A673 (cell line): Measurements from ENCODE around the gene GCNT3. TPM values are rescaled to one million over a fixed set of nuclear protein-coding genes. Genes with fewer than 3 reads are reported as not detected.

Experiments
- BruUV-seq: library from RNA; stranded (reverse); fragments of 400-500 nt; replicated peaks from 2 replicates; lab custom pipeline; 2021; lab: Mats Ljungman, UMichigan
- CTCF ChIA-PET: fragments of 300-600 bp; sonication (Branson Sonifier 250); formaldehyde crosslinking; loops from one replicate; lab custom pipeline; 2022; ENCODE audit warnings: antibody characterized with exemption; lab: Charles Lee
- POLR2A ChIA-PET: fragments of 300-600 bp; sonication (Branson Sonifier 250); formaldehyde crosslinking; loops from one replicate; lab custom pipeline; 2022; ENCODE audit warnings: antibody characterized with exemption; ENCODE audit not compliant: low non-redundant PET; lab: Charles Lee
- DNase-seq: peaks from one replicate; pipeline ENCODE4 v3.0.0-alpha.2; 2015; ENCODE audit warnings: low spot score
- H3K27ac ChIP-seq: fragments of 200-600 bp; sonication (generic); 2 replicates; pipeline ENCODE4 v1.5.1; 2016; ENCODE audit warnings: mixed run types, low read depth, mild to moderate bottlenecking, mixed read lengths, antibody characterized with exemption, low read length; ENCODE audit not compliant: poor library complexity, severe bottlenecking
- H3K27me3 ChIP-seq: fragments of 200-600 bp; sonication (generic); replicated peaks from 2 replicates; pipeline ENCODE4 v1.6.1; 2017; ENCODE audit warnings: mixed run types, low read depth, mild to moderate bottlenecking, mixed read lengths, antibody characterized with exemption, low read length; ENCODE audit not compliant: insufficient read depth, poor library complexity
- H3K36me3 ChIP-seq: fragments of 200-600 bp; sonication (generic); 2 replicates; pipeline ENCODE4 v1.6.1; 2016; ENCODE audit warnings: mixed run types, mild to moderate bottlenecking, mixed read lengths, antibody characterized with exemption, low read length; ENCODE audit not compliant: insufficient read depth, poor library complexity, severe bottlenecking
- H3K4me1 ChIP-seq: fragments of 200-600 bp; sonication (generic); 2 replicates; pipeline ENCODE4 v1.6.1; 2017; ENCODE audit warnings: mixed run types, mild to moderate bottlenecking, mixed read lengths, antibody characterized with exemption, low read length; ENCODE audit not compliant: insufficient read depth, poor library complexity, severe bottlenecking
- H3K4me3 ChIP-seq: fragments of 200-600 bp; sonication (generic); 2 replicates; pipeline ENCODE4 v1.5.1; 2016; ENCODE audit warnings: low read depth, mixed run types, mild to moderate bottlenecking, mixed read lengths, low read length; ENCODE audit not compliant: poor library complexity, severe bottlenecking
- H3K9me3 ChIP-seq: fragments of 200-600 bp; sonication (generic); 2 replicates; pipeline ENCODE4 v1.6.1; 2016; ENCODE audit warnings: mixed run types, low read depth, mild to moderate bottlenecking, mixed read lengths, antibody characterized with exemption, low read length; ENCODE audit not compliant: poor library complexity, severe bottlenecking
- EZH2 ChIP-seq: fragments of 200-600 bp; sonication (generic); IDR thresholded peaks from 2 replicates; pipeline ENCODE4 v1.6.1; 2017; ENCODE audit warnings: borderline replicate concordance, low read depth, mild to moderate bottlenecking, mixed read lengths, antibody characterized with exemption, low read length; ENCODE audit not compliant: poor library complexity, severe bottlenecking
- intact Hi-C: fragments of 100-400 bp; cut with micrococcal nuclease; formaldehyde crosslinking; loops from one replicate; pipeline ENCODE4 v1.10.0; 2022; ENCODE audit not compliant: unreplicated experiment
- total RNA-seq: library from RNA; stranded (reverse); gene quantifications from 2 replicates; pipeline ENCODE4 v1.2.3, GENCODE V29; 2021
- TF ChIP-seq, protein P1 (sequence below): fragments of 300-800, 200-600 bp; sonication (generic); conservative IDR thresholded peaks from 2 replicates; pipeline ENCODE4 v1.5.1; 2017; ENCODE audit warnings: low read depth, mild to moderate bottlenecking, antibody characterized with exemption, low read length, moderate library complexity, mixed read lengths

Gene GCNT3
- total RNA-seq, 1 experiment from 2014 or later = not detected

DNA sequence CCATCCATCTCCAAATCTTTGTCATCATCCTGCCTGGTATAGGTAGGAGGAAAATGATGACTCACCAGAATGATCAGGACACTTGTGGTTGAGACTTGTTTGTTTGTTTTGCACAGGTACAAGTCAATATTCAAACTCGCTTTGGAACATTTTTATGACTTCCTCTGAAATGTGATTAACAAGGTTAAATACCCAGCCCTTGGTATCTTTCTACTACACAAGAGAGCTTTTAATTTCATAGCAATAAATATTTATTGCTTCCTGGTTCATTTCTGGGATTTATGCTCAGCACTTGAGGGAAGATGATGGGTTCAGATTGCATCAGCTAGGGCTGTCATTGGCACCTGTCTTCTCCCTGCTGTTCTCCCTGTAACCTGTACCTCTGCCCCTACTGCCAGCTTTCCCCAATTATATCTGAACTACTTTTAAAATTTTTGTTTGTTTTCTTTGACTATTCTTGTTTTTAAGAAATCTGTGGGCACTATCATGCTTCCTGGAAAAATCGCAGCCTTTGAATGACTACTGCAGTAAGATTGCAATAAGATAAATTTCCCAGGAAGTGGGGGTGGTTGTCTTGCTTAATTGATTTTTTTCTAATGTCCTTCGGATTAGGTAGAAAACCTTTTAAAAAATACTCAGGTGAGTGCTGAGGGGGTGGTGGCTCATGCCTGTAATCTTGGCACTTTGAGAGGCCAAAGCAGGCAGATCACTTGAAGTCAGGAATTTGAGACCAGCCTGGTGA, 24.3 kb upstream of the GCNT3 start:
- no peak for DNase-seq
- H3K4me3 ChIP-seq = no peak overlapping the region
- H3K36me3 ChIP-seq = no peaks in the 10 kb centered on the region
- TF ChIP-seq, protein P1, sequence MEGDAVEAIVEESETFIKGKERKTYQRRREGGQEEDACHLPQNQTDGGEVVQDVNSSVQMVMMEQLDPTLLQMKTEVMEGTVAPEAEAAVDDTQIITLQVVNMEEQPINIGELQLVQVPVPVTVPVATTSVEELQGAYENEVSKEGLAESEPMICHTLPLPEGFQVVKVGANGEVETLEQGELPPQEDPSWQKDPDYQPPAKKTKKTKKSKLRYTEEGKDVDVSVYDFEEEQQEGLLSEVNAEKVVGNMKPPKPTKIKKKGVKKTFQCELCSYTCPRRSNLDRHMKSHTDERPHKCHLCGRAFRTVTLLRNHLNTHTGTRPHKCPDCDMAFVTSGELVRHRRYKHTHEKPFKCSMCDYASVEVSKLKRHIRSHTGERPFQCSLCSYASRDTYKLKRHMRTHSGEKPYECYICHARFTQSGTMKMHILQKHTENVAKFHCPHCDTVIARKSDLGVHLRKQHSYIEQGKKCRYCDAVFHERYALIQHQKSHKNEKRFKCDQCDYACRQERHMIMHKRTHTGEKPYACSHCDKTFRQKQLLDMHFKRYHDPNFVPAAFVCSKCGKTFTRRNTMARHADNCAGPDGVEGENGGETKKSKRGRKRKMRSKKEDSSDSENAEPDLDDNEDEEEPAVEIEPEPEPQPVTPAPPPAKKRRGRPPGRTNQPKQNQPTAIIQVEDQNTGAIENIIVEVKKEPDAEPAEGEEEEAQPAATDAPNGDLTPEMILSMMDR = no peak
- no peak for TF ChIP-seq EZH2
- H3K27me3 ChIP-seq = no peaks in the 10 kb centered on the region
- CTCF ChIA-PET = interaction anchor here (0.6 kb wide), 1 partner anchor 80 kb away, joined by 3 read pairs; no protein-coding TSS in a partner anchor
- BruUV-seq = no TSS peak
- POLR2A ChIA-PET = no interaction called here
- intact Hi-C loops = no loop called here
- no peaks in the 10 kb centered on the region for H3K4me1 ChIP-seq
- H3K9me3 ChIP-seq = no peaks in the 10 kb centered on the region
- no peak overlapping the region for H3K27ac ChIP-seq

DNA sequence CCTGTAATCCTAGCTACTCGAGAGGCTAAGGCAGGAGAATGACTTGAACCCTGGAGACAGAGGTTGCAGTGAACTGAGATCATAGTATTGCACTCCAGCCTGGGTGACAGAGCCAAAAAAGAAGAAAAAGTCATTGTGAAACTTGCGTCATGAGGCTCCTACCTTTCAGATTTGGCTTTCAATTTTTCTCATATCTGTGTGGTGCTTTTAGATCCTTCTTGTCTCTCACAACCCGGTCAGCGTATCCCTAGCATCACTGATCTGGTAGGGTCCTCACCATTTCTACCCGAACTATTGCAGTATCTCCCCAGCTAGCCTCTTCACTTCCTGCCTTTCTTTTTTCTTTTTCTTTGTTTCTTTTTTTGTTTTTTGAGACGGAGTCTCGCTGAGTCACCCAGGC, 21.6 kb upstream of the GCNT3 start:
- POLR2A ChIA-PET = no interaction called here
- H3K27me3 ChIP-seq = no peaks in the 10 kb centered on the region
- H3K9me3 ChIP-seq = no peaks in the 10 kb centered on the region
- no TSS peak for BruUV-seq
- no peak overlapping the region for H3K27ac ChIP-seq
- no peak overlapping the region for H3K4me3 ChIP-seq
- intact Hi-C loops = no loop called here
- H3K4me1 ChIP-seq = no peaks in the 10 kb centered on the region
- H3K36me3 ChIP-seq = no peaks in the 10 kb centered on the region
- DNase-seq = no peak
- TF ChIP-seq EZH2 = no peak
- TF ChIP-seq, protein P1 = no peak
- CTCF ChIA-PET = no interaction called here

DNA sequence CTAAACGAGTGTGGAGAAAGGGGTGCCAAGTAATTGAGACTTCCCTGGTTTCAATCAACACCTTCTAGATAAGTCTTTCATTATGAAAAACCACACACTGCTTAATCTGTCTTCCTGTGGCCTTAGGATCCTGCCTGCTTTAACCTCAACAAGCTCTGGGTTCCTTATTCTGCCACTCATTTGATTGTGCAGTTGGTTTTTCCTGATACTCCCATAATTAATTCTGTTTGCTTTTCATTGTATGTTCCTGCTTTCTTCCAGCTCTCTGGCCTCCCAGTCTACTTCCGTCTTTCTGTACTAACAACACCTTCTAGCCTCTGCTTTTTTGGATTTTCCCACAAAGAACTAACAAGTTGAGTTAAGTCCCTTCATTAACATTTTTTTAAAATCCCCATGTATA, 20.2 kb upstream of the GCNT3 start:
- ChIA-PET POLR2A (no interaction called here), CTCF (no interaction called here)
- intact Hi-C loops = no loop called here
- Histone ChIP-seq H3K27ac (no peak overlapping the region), H3K4me1 (no peaks in the 10 kb centered on the region), H3K9me3 (no peaks in the 10 kb centered on the region), H3K4me3 (no peak overlapping the region), H3K36me3 (no peaks in the 10 kb centered on the region), H3K27me3 (no peaks in the 10 kb centered on the region)
- no TSS peak for BruUV-seq
- no peak for DNase-seq
- TF ChIP-seq EZH2 = no peak
- TF ChIP-seq, protein P1 = no peak
